Measurements from ENCODE around the gene SGSM1.

- TF ChIP-seq, protein P1, sequence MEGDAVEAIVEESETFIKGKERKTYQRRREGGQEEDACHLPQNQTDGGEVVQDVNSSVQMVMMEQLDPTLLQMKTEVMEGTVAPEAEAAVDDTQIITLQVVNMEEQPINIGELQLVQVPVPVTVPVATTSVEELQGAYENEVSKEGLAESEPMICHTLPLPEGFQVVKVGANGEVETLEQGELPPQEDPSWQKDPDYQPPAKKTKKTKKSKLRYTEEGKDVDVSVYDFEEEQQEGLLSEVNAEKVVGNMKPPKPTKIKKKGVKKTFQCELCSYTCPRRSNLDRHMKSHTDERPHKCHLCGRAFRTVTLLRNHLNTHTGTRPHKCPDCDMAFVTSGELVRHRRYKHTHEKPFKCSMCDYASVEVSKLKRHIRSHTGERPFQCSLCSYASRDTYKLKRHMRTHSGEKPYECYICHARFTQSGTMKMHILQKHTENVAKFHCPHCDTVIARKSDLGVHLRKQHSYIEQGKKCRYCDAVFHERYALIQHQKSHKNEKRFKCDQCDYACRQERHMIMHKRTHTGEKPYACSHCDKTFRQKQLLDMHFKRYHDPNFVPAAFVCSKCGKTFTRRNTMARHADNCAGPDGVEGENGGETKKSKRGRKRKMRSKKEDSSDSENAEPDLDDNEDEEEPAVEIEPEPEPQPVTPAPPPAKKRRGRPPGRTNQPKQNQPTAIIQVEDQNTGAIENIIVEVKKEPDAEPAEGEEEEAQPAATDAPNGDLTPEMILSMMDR (IDR thresholded peaks at IDR 0.05) = no peak
- TF ChIP-seq, protein P2, sequence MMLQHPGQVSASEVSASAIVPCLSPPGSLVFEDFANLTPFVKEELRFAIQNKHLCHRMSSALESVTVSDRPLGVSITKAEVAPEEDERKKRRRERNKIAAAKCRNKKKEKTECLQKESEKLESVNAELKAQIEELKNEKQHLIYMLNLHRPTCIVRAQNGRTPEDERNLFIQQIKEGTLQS (CRISPR knock-in tag; conservative IDR thresholded peaks at IDR 0.05) = no peak
- TF ChIP-seq TP53 (CRISPR knock-in tag; IDR thresholded peaks at IDR 0.05) = no peak
- TF ChIP-seq, protein P3, sequence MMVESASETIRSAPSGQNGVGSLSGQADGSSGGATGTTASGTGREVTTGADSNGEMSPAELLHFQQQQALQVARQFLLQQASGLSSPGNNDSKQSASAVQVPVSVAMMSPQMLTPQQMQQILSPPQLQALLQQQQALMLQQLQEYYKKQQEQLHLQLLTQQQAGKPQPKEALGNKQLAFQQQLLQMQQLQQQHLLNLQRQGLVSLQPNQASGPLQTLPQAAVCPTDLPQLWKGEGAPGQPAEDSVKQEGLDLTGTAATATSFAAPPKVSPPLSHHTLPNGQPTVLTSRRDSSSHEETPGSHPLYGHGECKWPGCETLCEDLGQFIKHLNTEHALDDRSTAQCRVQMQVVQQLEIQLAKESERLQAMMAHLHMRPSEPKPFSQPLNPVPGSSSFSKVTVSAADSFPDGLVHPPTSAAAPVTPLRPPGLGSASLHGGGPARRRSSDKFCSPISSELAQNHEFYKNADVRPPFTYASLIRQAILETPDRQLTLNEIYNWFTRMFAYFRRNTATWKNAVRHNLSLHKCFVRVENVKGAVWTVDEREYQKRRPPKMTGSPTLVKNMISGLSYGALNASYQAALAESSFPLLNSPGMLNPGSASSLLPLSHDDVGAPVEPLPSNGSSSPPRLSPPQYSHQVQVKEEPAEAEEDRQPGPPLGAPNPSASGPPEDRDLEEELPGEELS (CRISPR knock-in tag; IDR thresholded peaks at IDR 0.05) = no peak
- TF ChIP-seq NR3C1 (CRISPR knock-in tag; conservative IDR thresholded peaks at IDR 0.05; ENCODE audit: low read depth) = no peak
- TF ChIP-seq USF1 (CRISPR knock-in tag; IDR thresholded peaks at IDR 0.05) = no peak
- TF ChIP-seq MLX (CRISPR knock-in tag; IDR thresholded peaks at IDR 0.05) = no peak
- TF ChIP-seq E2F5 (CRISPR knock-in tag; IDR thresholded peaks at IDR 0.05) = no peak
- TF ChIP-seq CBFB (CRISPR knock-in tag; IDR thresholded peaks at IDR 0.05; ENCODE audit: low read depth) = no peak
- no peak for TF ChIP-seq SP1 (CRISPR knock-in tag; conservative IDR thresholded peaks at IDR 0.05)
Observed at GRCh38 chr22:24953384-24954113, 147.5 kb downstream of the SGSM1 start.
